NT2/D1 (cell line): Measurements from ENCODE around the gene SARNP.

Experiments
- SUZ12 ChIP-seq: IDR thresholded peaks from 2 replicates; pipeline ENCODE4 v1.6.1; 2011; ENCODE audit not compliant: insufficient read length, insufficient read depth; ENCODE audit errors: extremely low read depth
- YY1 ChIP-seq: IDR thresholded peaks from 2 replicates; pipeline ENCODE4 v1.6.1; 2011; ENCODE audit not compliant: insufficient read length, insufficient read depth
- ZNF274 ChIP-seq: IDR thresholded peaks from 2 replicates; pipeline ENCODE4 v1.6.1; 2011; ENCODE audit warnings: mild to moderate bottlenecking, low read depth, low read length

DNA sequence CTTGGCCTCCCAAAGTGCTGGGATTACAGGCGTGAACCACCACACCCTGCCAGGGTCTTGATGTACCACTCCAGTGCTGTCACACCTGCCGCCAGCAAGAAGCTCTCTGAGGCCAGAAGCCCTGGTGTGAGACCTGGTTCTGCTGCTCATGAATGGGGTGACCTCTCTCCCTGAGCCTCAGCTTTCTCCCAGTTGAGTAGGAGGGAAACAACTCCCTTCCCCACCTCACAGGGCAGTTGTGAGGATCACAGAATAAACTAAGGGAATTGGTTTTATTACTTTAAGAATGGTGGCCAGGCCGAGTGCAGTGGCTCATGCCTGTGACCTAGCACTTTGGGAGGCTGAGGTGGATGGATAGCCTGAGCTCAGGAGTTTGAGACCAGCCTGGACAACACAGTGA, 82.9 kb downstream of the SARNP start:
- no peak for TF ChIP-seq SUZ12
- no peak for TF ChIP-seq YY1
- no peak for TF ChIP-seq ZNF274
